KBM-7 (cell line): ENCODE measurements around the gene R3HDM1.
A peak's percentile ranks its signal among the peaks of the same experiment; 100 is the strongest.

Source experiments
- DNase-seq: peaks from one replicate; pipeline ENCODE4 v3.0.0-alpha.2; 2015
- in situ Hi-C: fragments of 300-500 bp; cut with MboI; formaldehyde crosslinking; loops from 2 replicates; pipeline ENCODE4 v1.14.3; 2020; ENCODE audit warnings: low sequenced_read_pairs, low pct_unique_long_range_greater_than_20kb, mixed read lengths

The R3HDM1 gene

DNA sequence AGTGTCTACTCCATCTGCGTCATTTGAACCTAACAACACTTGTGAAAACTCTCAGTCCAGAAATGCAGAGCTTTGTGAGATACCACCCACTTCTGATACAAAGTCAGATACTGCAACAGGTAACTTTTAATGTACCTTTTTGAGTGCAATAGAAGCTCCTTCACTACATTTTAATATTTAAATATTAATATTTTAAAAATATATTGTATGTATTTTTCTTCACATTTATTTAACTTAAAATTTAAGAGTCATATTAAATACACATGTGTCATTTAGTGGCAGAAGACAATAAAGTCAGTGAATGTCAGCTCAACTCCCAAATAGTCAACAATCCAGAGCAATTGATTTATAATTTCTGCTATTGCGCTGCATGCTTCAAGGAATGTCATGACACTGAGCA lies 224.3 kb downstream of the R3HDM1 start:
- in situ Hi-C loops = no loop called here
- no peak for DNase-seq

DNA sequence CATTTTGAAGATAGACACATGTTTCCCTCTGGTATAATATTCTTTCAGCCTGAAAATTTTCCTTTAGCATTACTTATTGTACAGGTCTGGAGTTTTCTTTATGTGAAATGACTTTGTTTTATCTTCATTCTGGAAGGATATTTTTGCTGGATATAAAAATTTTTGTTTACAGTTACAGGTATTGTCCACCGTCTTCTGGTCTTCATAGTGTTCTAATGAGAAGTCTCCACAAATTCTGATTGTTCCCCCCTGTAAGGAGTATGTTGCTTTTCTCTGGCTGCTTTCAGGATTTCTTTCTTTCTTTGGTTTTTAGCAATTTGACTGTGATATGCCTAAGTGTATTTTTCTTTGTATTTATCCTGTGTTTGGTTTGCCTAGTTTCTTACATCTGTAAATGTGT lies 225.4 kb downstream of the R3HDM1 start:
- no peak for DNase-seq
- in situ Hi-C loops = no loop called here

DNA sequence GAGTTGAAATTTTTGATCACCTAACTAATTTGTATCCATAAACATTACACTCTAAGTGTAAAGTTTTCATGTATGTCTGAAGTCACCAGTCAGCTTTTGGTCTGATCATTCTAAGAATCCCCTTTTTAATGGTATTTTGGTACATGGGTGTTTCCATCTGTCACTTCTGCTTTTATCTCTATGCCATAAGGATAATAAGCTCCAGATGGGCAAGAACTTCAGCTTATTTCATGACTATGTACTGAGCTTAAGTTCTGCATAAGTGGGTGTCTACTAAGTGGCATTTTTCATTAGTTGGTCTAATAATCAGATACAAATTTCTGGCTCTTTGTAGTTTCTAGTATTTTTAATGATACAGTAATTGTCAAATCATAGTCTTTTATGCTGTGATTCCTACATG lies 230.7 kb downstream of the R3HDM1 start:
- in situ Hi-C loops = no loop called here

DNA sequence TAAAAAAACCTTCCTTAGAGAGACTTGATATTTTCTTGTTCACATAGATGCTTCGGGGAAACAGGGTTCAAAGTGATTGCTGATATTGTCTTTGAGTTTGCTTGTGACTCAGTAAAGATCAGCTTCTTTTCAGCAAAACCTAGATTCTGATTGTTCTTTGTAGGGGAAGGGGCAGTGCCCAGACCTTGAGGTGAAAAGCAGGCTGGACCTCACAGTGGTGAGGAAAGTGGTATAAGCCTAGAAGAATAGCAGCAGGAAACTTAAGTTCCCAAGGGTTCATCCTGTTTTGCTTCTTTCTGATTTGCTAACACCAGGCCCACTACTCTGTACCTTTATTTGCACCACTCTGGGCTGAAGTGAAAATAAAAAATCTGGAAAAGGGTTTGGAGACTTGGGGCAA lies 231.2 kb downstream of the R3HDM1 start:
- in situ Hi-C loops = no loop called here

More for the DNA sequence above, 230.7 kb downstream of the R3HDM1 start:
- no peak for DNase-seq

DNA sequence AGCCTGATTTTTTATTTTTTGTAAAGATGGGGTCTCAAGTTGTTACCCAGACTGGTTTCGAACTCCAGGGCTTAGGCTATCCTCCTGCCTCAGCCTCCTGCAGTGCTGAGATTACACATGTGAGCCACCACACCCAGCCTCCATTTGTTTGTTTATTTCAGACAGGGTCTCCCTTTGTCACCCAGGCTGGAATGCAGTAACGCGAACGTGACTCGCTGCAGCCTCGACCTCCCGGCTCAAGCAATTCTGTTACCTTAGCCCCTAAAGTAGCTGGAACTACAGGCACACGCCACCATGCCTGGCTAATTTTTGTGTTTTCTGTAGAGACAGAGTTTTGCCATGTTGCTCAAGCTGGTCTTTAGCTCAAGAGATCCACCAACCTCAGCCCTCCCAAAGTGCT lies 237.6 kb downstream of the R3HDM1 start:
- in situ Hi-C loops = no loop called here

More for the DNA sequence above, 231.2 kb downstream of the R3HDM1 start:
- DNase-seq = no peak

DNA sequence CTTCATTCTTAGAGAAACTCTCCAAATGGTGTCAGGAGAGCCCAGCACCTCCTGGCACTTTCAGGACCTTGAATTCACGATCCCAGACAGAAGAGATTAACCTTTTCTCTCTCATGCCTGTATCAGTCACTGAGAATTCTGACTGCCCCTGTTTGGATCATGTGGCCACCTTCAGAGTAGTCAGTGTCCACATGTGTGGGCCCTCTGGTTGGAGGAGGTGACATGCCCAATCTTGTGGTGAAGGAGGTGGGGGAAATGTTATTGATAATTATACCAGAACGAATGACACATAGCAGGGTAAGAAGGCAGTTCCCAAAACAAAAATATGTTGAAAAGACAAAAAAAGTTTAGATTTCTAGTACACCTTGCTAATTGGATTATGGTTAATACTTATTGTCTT lies 242.0 kb downstream of the R3HDM1 start:
- in situ Hi-C loops = no loop called here
- no peak for DNase-seq

More for the DNA sequence above, 237.6 kb downstream of the R3HDM1 start:
- DNase-seq = no peak

DNA sequence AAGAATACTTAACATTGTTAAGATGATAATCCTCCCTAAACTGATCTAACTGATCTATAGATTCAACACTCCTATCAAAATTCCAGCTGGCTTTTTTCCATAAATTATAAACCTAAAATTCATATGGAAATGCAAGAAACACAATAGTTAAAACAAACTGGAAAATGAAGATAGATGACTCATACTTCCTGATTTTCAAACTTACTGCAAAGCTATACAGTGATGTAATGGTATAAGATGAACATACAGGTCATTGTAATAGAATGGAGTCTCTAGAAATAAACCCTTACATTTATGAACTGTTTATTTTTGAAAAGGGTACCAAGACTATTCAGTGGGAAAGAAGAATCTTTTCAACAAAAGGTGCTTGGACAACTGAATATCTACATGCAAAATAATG lies 242.6 kb downstream of the R3HDM1 start:
- in situ Hi-C loops = no loop called here
- DNase-seq = peak; percentile 24
